A549 (cell line): ENCODE results near the gene UPF2. TPM values are rescaled to one million over a fixed set of nuclear protein-coding genes. Genes with fewer than 3 reads are reported as not detected.

ENCODE experiments used
- ATAC-seq, 2 experiments: fragments of 200-7000 bp in 1 of 2; fragments of >200 bp in 1 of 2; cut with Nextera tagmentation in 1 of 2; cut with Tn5 transposase in 1 of 2; 3 replicates each; pipeline versions ENCODE4 v1.8.0 to v1.9.1; 2018 to 2020; ENCODE audit warnings: mild to moderate bottlenecking in 1 of 2, moderate library complexity in 1 of 2
- CTCF ChIA-PET: fragments of 300-600 bp; sonication (Branson Sonifier 250); formaldehyde crosslinking; extraction: SDS; loops from one replicate; lab custom pipeline; 2021; ENCODE audit warnings: antibody characterized with exemption, inconsistent platforms; lab: Yijun Ruan, JAX
- POLR2A ChIA-PET: fragments of 350-600 bp; formaldehyde crosslinking; extraction: SDS; loops from one replicate; lab custom pipeline; 2021; ENCODE audit warnings: antibody characterized with exemption, inconsistent platforms; lab: Yijun Ruan, JAX
- DNase-seq, 2 experiments: peaks; one replicate each; pipeline versions ENCODE4 v3.0.0 to v3.0.0-alpha.2; 2011 to 2016; ENCODE audit warnings: low read depth in 1 of 2, low spot score in 1 of 2
- FAIRE-seq: peaks from 2 replicates; lab custom pipeline; 2011; peaks lifted over from hg19 to GRCh38; lab: Jason Lieb, UNC
- H3K27ac ChIP-seq, 2 experiments: fragments of >200 bp; sonication (Bioruptor Twin); formaldehyde crosslinking; 3 replicates each; pipeline ENCODE4 v1.5.1; 2016 to 2017
- H3K4me1 ChIP-seq: fragments of >200 bp; sonication (Bioruptor Twin); formaldehyde crosslinking; 3 replicates; pipeline ENCODE4 v1.6.1; 2016
- H3K4me2 ChIP-seq: fragments of >200 bp; sonication (Bioruptor Twin); formaldehyde crosslinking; 3 replicates; pipeline ENCODE4 v1.6.1; 2016
- H3K4me3 ChIP-seq: fragments of >200 bp; sonication (Bioruptor Twin); formaldehyde crosslinking; 3 replicates; pipeline ENCODE4 v1.5.1; 2016
- H3K9me3 ChIP-seq: fragments of >200 bp; sonication (Bioruptor Twin); formaldehyde crosslinking; 3 replicates; pipeline ENCODE4 v1.6.1; 2016
- ESRRA ChIP-seq: fragments of 150-350 bp; IDR thresholded peaks from 2 replicates; pipeline ENCODE4 v1.6.1; 2014; ENCODE audit warnings: mild to moderate bottlenecking, low read length, borderline replicate concordance
- KDM1A ChIP-seq: fragments of 200-600 bp; sonication (generic); IDR thresholded peaks from 2 replicates; pipeline ENCODE4 v1.6.1; 2016; ENCODE audit warnings: low read depth, mild to moderate bottlenecking
- MAFK ChIP-seq: fragments of 450-650 bp; IDR thresholded peaks from 2 replicates; pipeline ENCODE4 v1.6.1; 2014; ENCODE audit not compliant: partially characterized antibody
- NFE2L2 ChIP-seq: fragments of 150-350 bp; conservative IDR thresholded peaks from 2 replicates; pipeline ENCODE4 v1.6.1; 2014; ENCODE audit warnings: low read length
- POLR2A ChIP-seq: IDR thresholded peaks from 2 replicates; pipeline ENCODE4 v1.6.1; 2012; ENCODE audit warnings: mild to moderate bottlenecking, low read length
- POLR2AphosphoS2 ChIP-seq: conservative IDR thresholded peaks from 2 replicates; pipeline ENCODE4 v1.6.1; 2012; ENCODE audit warnings: low read length, improper control_type of control experiment, inconsistent platforms
- RAD21 ChIP-seq, 2 experiments: fragments of >200 bp in 1 of 2; sonication (Bioruptor Twin) in 1 of 2; formaldehyde crosslinking in 1 of 2; IDR thresholded peaks in 1 of 2; conservative IDR thresholded peaks in 1 of 2; 2 replicates in 1 of 2; 3 replicates in 1 of 2; pipeline ENCODE4 v1.6.1; 2012 to 2018; ENCODE audit warnings: inconsistent platforms in 1 of 2
- RARB ChIP-seq: fragments of 250-450 bp; sonication (Bioruptor Pico); IDR thresholded peaks from 2 replicates; pipeline ENCODE4 v1.8.0; 2021; ENCODE audit warnings: mild to moderate bottlenecking, moderate library complexity
- RCOR1 ChIP-seq: fragments of 150-350 bp; IDR thresholded peaks from 2 replicates; pipeline ENCODE4 v1.6.1; 2014; ENCODE audit warnings: antibody characterized with exemption, low read length, low read depth
- ZNF302 ChIP-seq: fragments of 250-450 bp; sonication (Bioruptor Pico); IDR thresholded peaks from 2 replicates; pipeline ENCODE4 v1.9.0; 2021; ENCODE audit warnings: inconsistent platforms, mild to moderate bottlenecking, moderate library complexity
- WGBS: methylation state at CpG from one replicate; pipeline ENCODE4 v1.1.6; 2017; ENCODE audit errors: missing lambda C conversion rate; 5-methylcytosine and 5-hydroxymethylcytosine counted together
- polyA plus RNA-seq, 4 experiments: library from polyadenylated mRNA; depleted of rRNA in 3 of 4; stranded (reverse); fragments of >200 nt; fragmentation: RNase III in 1 of 4; extraction: RNeasy Plus Mini Kit Qiagen cat#74134 plus additional on column Dnase treatment in 1 of 4; gene quantifications; 2 replicates in 3 of 4; 3 replicates in 1 of 4; pipeline ENCODE4 v1.2.3, GENCODE V29; 2011 to 2017
- small RNA-seq, 6 experiments: library from RNA; depleted of rRNA; stranded (forward); fragments of <200 nt; gene quantifications; one replicate each; pipeline ENCODE3, GENCODE V24; 2012
- TF ChIP-seq, protein P1 (sequence below): fragments of 200-600 bp; sonication (generic); IDR thresholded peaks from 2 replicates; pipeline ENCODE4 v1.6.1; 2016; ENCODE audit warnings: antibody characterized with exemption, mild to moderate bottlenecking, moderate library complexity
- TF ChIP-seq, protein P2 (sequence below): fragments of 250-450 bp; sonication (Bioruptor Pico); IDR thresholded peaks from 2 replicates; pipeline ENCODE4 v1.5.0; 2021; ENCODE audit warnings: mild to moderate bottlenecking, moderate library complexity, borderline replicate concordance
- TF ChIP-seq, protein P3 (sequence below): fragments of >200 bp; sonication (Bioruptor Twin); formaldehyde crosslinking; IDR thresholded peaks from 3 replicates; pipeline ENCODE4 v1.5.1; 2016
- TF ChIP-seq, protein P4 (sequence below): fragments of >200 bp; sonication (Bioruptor Twin); formaldehyde crosslinking; IDR thresholded peaks from 2 replicates; pipeline ENCODE4 v1.6.1; 2016

The UPF2 gene
- polyA plus RNA-seq, 2 of the 4 experiments (the other 2 are of a cell fraction): 16.5 to 21.6 TPM

DNA sequence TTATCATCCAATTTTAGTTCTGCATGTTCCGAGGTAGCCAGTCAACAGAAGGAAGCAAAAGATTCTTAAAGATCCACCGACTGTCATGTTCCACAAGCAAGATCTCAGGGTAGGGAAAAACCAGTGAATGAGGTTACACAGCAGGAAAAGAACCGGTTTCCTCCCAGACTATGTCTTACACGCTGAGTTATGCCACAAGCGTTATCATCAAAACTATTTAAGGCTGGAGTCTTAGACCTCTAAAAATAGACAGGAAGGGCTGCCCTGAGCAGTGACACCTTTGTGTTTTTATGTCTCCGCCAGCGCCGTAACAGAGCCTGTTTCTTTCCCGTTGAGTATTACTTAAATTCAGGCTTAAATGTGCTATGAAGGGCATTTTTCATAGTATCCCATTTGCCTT is 171.1 kb downstream of the UPF2 start (continued):
- no peak for TF ChIP-seq RARB (CRISPR knock-in tag)
- no peak for TF ChIP-seq MAFK

DNA sequence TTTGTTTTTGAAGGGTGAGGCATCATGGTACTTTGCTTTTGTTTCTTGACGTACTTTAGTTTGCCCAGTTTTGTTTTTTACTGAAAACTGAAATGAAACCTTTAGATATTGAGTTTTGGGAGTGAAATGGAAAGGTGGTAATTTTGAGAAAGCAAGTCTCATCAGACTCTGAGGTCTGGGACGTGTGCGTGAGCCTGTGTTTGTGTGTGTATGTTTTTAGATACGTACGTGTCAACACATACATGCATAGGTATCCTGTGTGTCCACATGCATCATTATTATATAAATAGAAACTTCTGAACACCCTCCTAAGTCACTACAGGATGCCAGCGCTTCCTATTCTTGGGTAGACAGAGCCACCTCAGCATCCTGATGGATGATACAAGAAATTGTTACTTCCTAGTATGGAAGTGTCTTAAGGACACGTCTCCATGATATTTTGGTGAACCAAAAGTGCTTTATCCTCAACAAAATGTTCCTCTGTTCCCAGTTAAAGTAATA is 171.7 kb downstream of the UPF2 start:
- no peak overlapping the region for H3K4me2 ChIP-seq
- TF ChIP-seq POLR2A (no peak), ZNF302 (CRISPR knock-in tag) (no peak)
- TF ChIP-seq, protein P1, sequence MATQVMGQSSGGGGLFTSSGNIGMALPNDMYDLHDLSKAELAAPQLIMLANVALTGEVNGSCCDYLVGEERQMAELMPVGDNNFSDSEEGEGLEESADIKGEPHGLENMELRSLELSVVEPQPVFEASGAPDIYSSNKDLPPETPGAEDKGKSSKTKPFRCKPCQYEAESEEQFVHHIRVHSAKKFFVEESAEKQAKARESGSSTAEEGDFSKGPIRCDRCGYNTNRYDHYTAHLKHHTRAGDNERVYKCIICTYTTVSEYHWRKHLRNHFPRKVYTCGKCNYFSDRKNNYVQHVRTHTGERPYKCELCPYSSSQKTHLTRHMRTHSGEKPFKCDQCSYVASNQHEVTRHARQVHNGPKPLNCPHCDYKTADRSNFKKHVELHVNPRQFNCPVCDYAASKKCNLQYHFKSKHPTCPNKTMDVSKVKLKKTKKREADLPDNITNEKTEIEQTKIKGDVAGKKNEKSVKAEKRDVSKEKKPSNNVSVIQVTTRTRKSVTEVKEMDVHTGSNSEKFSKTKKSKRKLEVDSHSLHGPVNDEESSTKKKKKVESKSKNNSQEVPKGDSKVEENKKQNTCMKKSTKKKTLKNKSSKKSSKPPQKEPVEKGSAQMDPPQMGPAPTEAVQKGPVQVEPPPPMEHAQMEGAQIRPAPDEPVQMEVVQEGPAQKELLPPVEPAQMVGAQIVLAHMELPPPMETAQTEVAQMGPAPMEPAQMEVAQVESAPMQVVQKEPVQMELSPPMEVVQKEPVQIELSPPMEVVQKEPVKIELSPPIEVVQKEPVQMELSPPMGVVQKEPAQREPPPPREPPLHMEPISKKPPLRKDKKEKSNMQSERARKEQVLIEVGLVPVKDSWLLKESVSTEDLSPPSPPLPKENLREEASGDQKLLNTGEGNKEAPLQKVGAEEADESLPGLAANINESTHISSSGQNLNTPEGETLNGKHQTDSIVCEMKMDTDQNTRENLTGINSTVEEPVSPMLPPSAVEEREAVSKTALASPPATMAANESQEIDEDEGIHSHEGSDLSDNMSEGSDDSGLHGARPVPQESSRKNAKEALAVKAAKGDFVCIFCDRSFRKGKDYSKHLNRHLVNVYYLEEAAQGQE: no peak

DNA sequence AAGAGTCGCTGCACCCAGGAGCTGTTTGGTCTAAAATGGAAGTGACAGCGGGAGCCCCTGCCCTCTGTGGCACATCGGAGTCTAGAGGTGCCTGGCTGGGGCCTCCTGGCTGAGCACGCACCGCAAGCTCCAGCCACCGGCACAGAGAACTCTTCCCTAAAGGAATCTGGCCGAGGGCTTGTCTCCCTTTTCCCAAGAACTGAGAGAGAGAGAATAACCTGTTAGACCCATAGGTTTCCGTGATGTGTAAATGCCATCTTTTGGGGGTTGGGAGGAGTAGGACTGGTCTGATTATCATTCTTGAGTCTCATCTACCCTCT is 172.2 kb downstream of the UPF2 start:
- Histone ChIP-seq H3K4me3 (no peak overlapping the region), H3K4me2 (no peak overlapping the region), H3K27ac (no peak overlapping the region), H3K4me1 (peaks cover 13% of the 10 kb centered on the region), H3K9me3 (no peaks in the 10 kb centered on the region)
- WGBS: 95% methylated on average over 8 of the region's 8 CpGs
- TF ChIP-seq, protein P2, sequence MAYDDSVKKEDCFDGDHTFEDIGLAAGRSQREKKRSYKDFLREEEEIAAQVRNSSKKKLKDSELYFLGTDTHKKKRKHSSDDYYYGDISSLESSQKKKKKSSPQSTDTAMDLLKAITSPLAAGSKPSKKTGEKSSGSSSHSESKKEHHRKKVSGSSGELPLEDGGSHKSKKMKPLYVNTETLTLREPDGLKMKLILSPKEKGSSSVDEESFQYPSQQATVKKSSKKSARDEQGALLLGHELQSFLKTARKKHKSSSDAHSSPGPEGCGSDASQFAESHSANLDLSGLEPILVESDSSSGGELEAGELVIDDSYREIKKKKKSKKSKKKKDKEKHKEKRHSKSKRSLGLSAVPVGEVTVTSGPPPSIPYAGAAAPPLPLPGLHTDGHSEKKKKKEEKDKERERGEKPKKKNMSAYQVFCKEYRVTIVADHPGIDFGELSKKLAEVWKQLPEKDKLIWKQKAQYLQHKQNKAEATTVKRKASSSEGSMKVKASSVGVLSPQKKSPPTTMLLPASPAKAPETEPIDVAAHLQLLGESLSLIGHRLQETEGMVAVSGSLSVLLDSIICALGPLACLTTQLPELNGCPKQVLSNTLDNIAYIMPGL (CRISPR knock-in tag): no peak
- TF ChIP-seq NFE2L2: no peak
- no peak for TF ChIP-seq ESRRA
- TF ChIP-seq RCOR1: no peak
- TF ChIP-seq KDM1A: no peak
- TF ChIP-seq, protein P3, sequence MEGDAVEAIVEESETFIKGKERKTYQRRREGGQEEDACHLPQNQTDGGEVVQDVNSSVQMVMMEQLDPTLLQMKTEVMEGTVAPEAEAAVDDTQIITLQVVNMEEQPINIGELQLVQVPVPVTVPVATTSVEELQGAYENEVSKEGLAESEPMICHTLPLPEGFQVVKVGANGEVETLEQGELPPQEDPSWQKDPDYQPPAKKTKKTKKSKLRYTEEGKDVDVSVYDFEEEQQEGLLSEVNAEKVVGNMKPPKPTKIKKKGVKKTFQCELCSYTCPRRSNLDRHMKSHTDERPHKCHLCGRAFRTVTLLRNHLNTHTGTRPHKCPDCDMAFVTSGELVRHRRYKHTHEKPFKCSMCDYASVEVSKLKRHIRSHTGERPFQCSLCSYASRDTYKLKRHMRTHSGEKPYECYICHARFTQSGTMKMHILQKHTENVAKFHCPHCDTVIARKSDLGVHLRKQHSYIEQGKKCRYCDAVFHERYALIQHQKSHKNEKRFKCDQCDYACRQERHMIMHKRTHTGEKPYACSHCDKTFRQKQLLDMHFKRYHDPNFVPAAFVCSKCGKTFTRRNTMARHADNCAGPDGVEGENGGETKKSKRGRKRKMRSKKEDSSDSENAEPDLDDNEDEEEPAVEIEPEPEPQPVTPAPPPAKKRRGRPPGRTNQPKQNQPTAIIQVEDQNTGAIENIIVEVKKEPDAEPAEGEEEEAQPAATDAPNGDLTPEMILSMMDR: no peak
- TF ChIP-seq, protein P4, sequence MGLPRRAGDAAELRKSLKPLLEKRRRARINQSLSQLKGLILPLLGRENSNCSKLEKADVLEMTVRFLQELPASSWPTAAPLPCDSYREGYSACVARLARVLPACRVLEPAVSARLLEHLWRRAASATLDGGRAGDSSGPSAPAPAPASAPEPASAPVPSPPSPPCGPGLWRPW: no peak
- no peak for TF ChIP-seq RAD21 (conservative IDR thresholded peaks at IDR 0.05 in 1 of 2, IDR thresholded peaks at IDR 0.05 in 1 of 2)
- no peak for TF ChIP-seq POLR2AphosphoS2
- ChIA-PET POLR2A (no interaction called here), CTCF (no interaction called here)
- no peak for DNase-seq
- FAIRE-seq: no peak
- no peak for ATAC-seq

More for the DNA sequence above, 171.7 kb downstream of the UPF2 start:
- Histone ChIP-seq H3K27ac (no peak overlapping the region), H3K9me3 (no peaks in the 10 kb centered on the region), H3K4me1 (peaks cover 17% of the 10 kb centered on the region), H3K4me3 (no peak overlapping the region)
- ATAC-seq: no peak
- CTCF ChIA-PET: no interaction called here
- DNase-seq: no peak
- no peak for FAIRE-seq
- POLR2A ChIA-PET: no interaction called here
- 93% methylated on average over 7 of the region's 7 CpGs for WGBS

Small RNAs within 50 kb of the gene (small RNA-seq; reads per million reads assigned to genes)
- gene RNU6-1095P: 0 reads per million in 6 experiments

Other genes starting within 250 kb of the UPF2 start
- 8.9 and 10.1 TPM in 2 replicates for gene PROSER2, start 219.5 kb downstream of the UPF2 start, polyA plus RNA-seq (2011; rRNA removed)
- 14.2 to 15.2 TPM (median 14.4 TPM) in 3 replicates for gene PROSER2, start 219.5 kb downstream of the UPF2 start, polyA plus RNA-seq (2017; fragmentation: RNase III; extraction: RNeasy Plus Mini Kit Qiagen cat#74134 plus additional on column Dnase treatment)
- gene DHTKD1, start 26.1 kb upstream of the UPF2 start, polyA plus RNA-seq (2011; rRNA removed): 21.2 and 23.0 TPM in 2 replicates
- gene DHTKD1, start 26.1 kb upstream of the UPF2 start, polyA plus RNA-seq (2017; fragmentation: RNase III; extraction: RNeasy Plus Mini Kit Qiagen cat#74134 plus additional on column Dnase treatment): 10.3 to 11.9 TPM (median 11.1 TPM) in 3 replicates
- 17.8 and 23.2 TPM in 2 replicates for gene SEC61A2, start 86.9 kb upstream of the UPF2 start, polyA plus RNA-seq (2011; rRNA removed)
- 16.5 to 17.5 TPM (median 17.3 TPM) in 3 replicates for gene SEC61A2, start 86.9 kb upstream of the UPF2 start, polyA plus RNA-seq (2017; fragmentation: RNase III; extraction: RNeasy Plus Mini Kit Qiagen cat#74134 plus additional on column Dnase treatment)
- gene NUDT5, start 153.1 kb upstream of the UPF2 start, polyA plus RNA-seq (2011; rRNA removed): 146 and 158 TPM in 2 replicates
- gene NUDT5, start 153.1 kb upstream of the UPF2 start, polyA plus RNA-seq (2017; fragmentation: RNase III; extraction: RNeasy Plus Mini Kit Qiagen cat#74134 plus additional on column Dnase treatment): 190 to 213 TPM (median 191 TPM) in 3 replicates
- gene CDC123, start 153.4 kb upstream of the UPF2 start, polyA plus RNA-seq (2011; rRNA removed): 164 and 193 TPM in 2 replicates
- 192 to 196 TPM (median 195 TPM) in 3 replicates for gene CDC123, start 153.4 kb upstream of the UPF2 start, polyA plus RNA-seq (2017; fragmentation: RNase III; extraction: RNeasy Plus Mini Kit Qiagen cat#74134 plus additional on column Dnase treatment)